ENCODE measurements around the gene TRIM5.
A peak's percentile ranks its signal among the peaks of the same experiment; 100 is the strongest.
"Not testable (repeated sequence)": the region's sequence is repeated elsewhere in the genome, so short reads cannot be mapped to it uniquely, and the experiment has no call there.

The TRIM5 gene

GRCh38 chr11:5684646-5685362, at the start of gene TRIM5:
Gene TRIM5 (minus strand): TSS chr11:5685074. CDS start chr11:5680177, 4,897 bp downstream.
- DNase-seq (ENCODE audit: low read depth in 2 of 2) = peak; percentile 52 to 54

GRCh38 chr11:5727691-5728090, 42.8 kb upstream of the TRIM5 start:
- no peak for DNase-seq (ENCODE audit: low read depth in 2 of 2)

- DNase-seq (ENCODE audit: low read depth in 2 of 2) = no peak
Measured at GRCh38 chr11:5726351-5726750, 41.5 kb upstream of the TRIM5 start.

- no peak for DNase-seq (ENCODE audit: low read depth in 2 of 2)
Measured at GRCh38 chr11:5722622-5723021, 37.7 kb upstream of the TRIM5 start.

- DNase-seq (ENCODE audit: low read depth in 2 of 2) = no peak
Measured at GRCh38 chr11:5719703-5720495, 35.0 kb upstream of the TRIM5 start.

GRCh38 chr11:5716518-5716917, 31.6 kb upstream of the TRIM5 start:
- DNase-seq (ENCODE audit: low read depth in 2 of 2) = not testable (repeated sequence)

- no peak for DNase-seq (ENCODE audit: low read depth in 2 of 2)
Measured at GRCh38 chr11:5713695-5714094, 28.8 kb upstream of the TRIM5 start.

- no peak for DNase-seq (ENCODE audit: low read depth in 2 of 2)
Measured at GRCh38 chr11:5712507-5712906, 27.6 kb upstream of the TRIM5 start.

GRCh38 chr11:5705688-5706087, 20.8 kb upstream of the TRIM5 start:
- no peak for DNase-seq (ENCODE audit: low read depth in 2 of 2)

GRCh38 chr11:5703741-5704536, 19.1 kb upstream of the TRIM5 start:
- DNase-seq (ENCODE audit: low read depth in 2 of 2) = no peak

- DNase-seq (ENCODE audit: low read depth in 2 of 2) = no peak
Measured at GRCh38 chr11:5701055-5701577, 16.2 kb upstream of the TRIM5 start.

GRCh38 chr11:5700421-5701054, 15.7 kb upstream of the TRIM5 start:
- no peak for DNase-seq (ENCODE audit: low read depth in 2 of 2)

GRCh38 chr11:5698281-5698680, 13.4 kb upstream of the TRIM5 start:
- no peak for DNase-seq (ENCODE audit: low read depth in 2 of 2)

GRCh38 chr11:5696210-5696609, 11.3 kb upstream of the TRIM5 start:
- DNase-seq (ENCODE audit: low read depth in 2 of 2) = no peak

- no peak for DNase-seq (ENCODE audit: low read depth in 2 of 2)
Measured at GRCh38 chr11:5695580-5695979, 10.7 kb upstream of the TRIM5 start.

GRCh38 chr11:5694642-5695041, 9.8 kb upstream of the TRIM5 start:
- no peak for DNase-seq (ENCODE audit: low read depth in 2 of 2)

GRCh38 chr11:5691964-5692361, 7.1 kb upstream of the TRIM5 start:
- no peak for DNase-seq (ENCODE audit: low read depth in 2 of 2)

GRCh38 chr11:5691238-5691963, 6.5 kb upstream of the TRIM5 start:
- not testable (repeated sequence) for DNase-seq (ENCODE audit: low read depth in 2 of 2)

- DNase-seq (ENCODE audit: low read depth in 2 of 2) = no peak
Measured at GRCh38 chr11:5690736-5691135, 5.9 kb upstream of the TRIM5 start.

GRCh38 chr11:5690216-5690615, 5.3 kb upstream of the TRIM5 start:
- DNase-seq (ENCODE audit: low read depth in 2 of 2) = no peak

- DNase-seq (ENCODE audit: low read depth in 2 of 2) = no peak
Measured at GRCh38 chr11:5689551-5689983, 4.7 kb upstream of the TRIM5 start, which contains the start of gene TRIM22. Gene TRIM22 (plus strand): TSS chr11:5689790. CDS start chr11:5696233, 6,443 bp downstream.

Measured in stimulated activated CD4-positive, alpha-beta T cell treated with anti-CD3 and anti-CD28 coated beads, Interleukin-1b, Interleukin-23, amount 100 ng/mL, for 1 hour (primary cell).